H9 (cell line): ENCODE measurements around the gene KCNE2. TPM values are rescaled to one million over a fixed set of nuclear protein-coding genes. Genes with fewer than 3 reads are reported as not detected.

ENCODE experiments used
- DNase-seq: peaks from one replicate; pipeline ENCODE4 v3.0.0-alpha.2; 2017
- H2AFZ ChIP-seq: one replicate; pipeline ENCODE4 v1.6.1; 2013; ENCODE audit warnings: mild to moderate bottlenecking, low read length, control low read depth, moderate library complexity
- H2AK5ac ChIP-seq: 2 replicates; pipeline ENCODE4 v1.6.1; 2013; ENCODE audit warnings: low read length, control low read depth, mixed read lengths; ENCODE audit not compliant: insufficient read length
- H2BK120ac ChIP-seq: one replicate; pipeline ENCODE4 v1.6.1; 2013; ENCODE audit warnings: low read depth, mild to moderate bottlenecking, low read length, control low read depth, inconsistent platforms; ENCODE audit not compliant: poor library complexity, severe bottlenecking
- H2BK12ac ChIP-seq: 2 replicates; pipeline ENCODE4 v1.6.1; 2013; ENCODE audit warnings: low read length, control low read depth, mixed read lengths, low read depth; ENCODE audit not compliant: insufficient read length
- H2BK15ac ChIP-seq: 2 replicates; pipeline ENCODE4 v1.6.1; 2013; ENCODE audit warnings: low read depth, low read length, control low read depth
- H2BK20ac ChIP-seq: one replicate; pipeline ENCODE4 v1.6.1; 2013; ENCODE audit warnings: low read depth, mild to moderate bottlenecking, low read length, control low read depth, inconsistent platforms; ENCODE audit not compliant: poor library complexity, severe bottlenecking
- H2BK5ac ChIP-seq: 2 replicates; pipeline ENCODE4 v1.6.1; 2013; ENCODE audit warnings: low read length, control low read depth, mixed read lengths; ENCODE audit not compliant: insufficient read length
- H3K14ac ChIP-seq: 2 replicates; pipeline ENCODE4 v1.6.1; 2013; ENCODE audit warnings: low read length, control low read depth; ENCODE audit not compliant: insufficient read depth
- H3K18ac ChIP-seq: 2 replicates; pipeline ENCODE4 v1.6.1; 2013; ENCODE audit warnings: low read depth, mild to moderate bottlenecking, mixed read lengths, low read length, control low read depth; ENCODE audit not compliant: insufficient read length
- H3K23ac ChIP-seq: 2 replicates; pipeline ENCODE4 v1.6.1; 2013; ENCODE audit warnings: low read length, control low read depth, mixed read lengths, low read depth; ENCODE audit not compliant: insufficient read length
- H3K23me2 ChIP-seq: 2 replicates; pipeline ENCODE4 v1.6.1; 2013; ENCODE audit warnings: low read depth, mild to moderate bottlenecking, mixed read lengths, low read length, control low read depth; ENCODE audit not compliant: insufficient read length, poor library complexity, severe bottlenecking
- H3K27ac ChIP-seq: 2 replicates; pipeline ENCODE4 v1.5.1; 2013; ENCODE audit warnings: low read length, control low read depth, mixed read lengths, low read depth; ENCODE audit not compliant: insufficient read length
- H3K27me3 ChIP-seq: 2 replicates; pipeline ENCODE4 v1.6.1; 2013; ENCODE audit warnings: low read length, control low read depth, inconsistent platforms; ENCODE audit not compliant: insufficient read depth
- H3K4ac ChIP-seq: 2 replicates; pipeline ENCODE4 v1.6.1; 2013; ENCODE audit warnings: low read depth, mild to moderate bottlenecking, control low read depth, inconsistent platforms, low read length, moderate library complexity
- H3K4me1 ChIP-seq: 2 replicates; pipeline ENCODE4 v1.6.1; 2013; ENCODE audit warnings: low read length, control low read depth, inconsistent platforms; ENCODE audit not compliant: insufficient read depth
- H3K4me2 ChIP-seq: 2 replicates; pipeline ENCODE4 v1.6.1; 2013; ENCODE audit warnings: low read length, control low read depth, mixed read lengths; ENCODE audit not compliant: insufficient read length, insufficient read depth
- H3K56ac ChIP-seq: 2 replicates; pipeline ENCODE4 v1.6.1; 2013; ENCODE audit warnings: low read depth, mild to moderate bottlenecking, mixed read lengths, low read length, control low read depth; ENCODE audit not compliant: insufficient read length
- H3K79me1 ChIP-seq: 2 replicates; pipeline ENCODE4 v1.6.1; 2013; ENCODE audit warnings: low read depth, mild to moderate bottlenecking, moderate library complexity, low read length, control low read depth, inconsistent platforms; ENCODE audit not compliant: insufficient read depth, poor library complexity, severe bottlenecking
- H3K79me2 ChIP-seq: 2 replicates; pipeline ENCODE4 v1.6.1; 2013; ENCODE audit warnings: low read length, control low read depth, inconsistent platforms; ENCODE audit not compliant: insufficient read depth
- H3K9ac ChIP-seq: 2 replicates; pipeline ENCODE4 v1.6.1; 2013; ENCODE audit warnings: low read length, control low read depth, mixed read lengths; ENCODE audit not compliant: insufficient read length; ENCODE audit errors: extremely low read depth
- H3K9me3 ChIP-seq: one replicate; pipeline ENCODE4 v1.6.1; 2013; ENCODE audit warnings: low read depth, low read length, inconsistent platforms; ENCODE audit not compliant: control insufficient read depth
- H3T11ph ChIP-seq: one replicate; pipeline ENCODE4 v1.6.1; 2013; ENCODE audit warnings: mild to moderate bottlenecking, low read length, control low read depth, inconsistent platforms
- H4K20me1 ChIP-seq: one replicate; pipeline ENCODE4 v1.6.1; 2013; ENCODE audit not compliant: control insufficient read depth, insufficient read length, insufficient read depth
- H4K5ac ChIP-seq: 2 replicates; pipeline ENCODE4 v1.6.1; 2013; ENCODE audit warnings: low read depth, mild to moderate bottlenecking, mixed read lengths, low read length, control low read depth; ENCODE audit not compliant: insufficient read length
- H4K8ac ChIP-seq: replicated peaks from 2 replicates; pipeline ENCODE4 v1.6.1; 2013; ENCODE audit warnings: low read length, control low read depth, mixed read lengths, low read depth; ENCODE audit not compliant: insufficient read length
- H4K91ac ChIP-seq: 2 replicates; pipeline ENCODE4 v1.6.1; 2013; ENCODE audit warnings: low read depth, mild to moderate bottlenecking, moderate library complexity, mixed read lengths, low read length, control low read depth; ENCODE audit not compliant: insufficient read length
- H3K27ac Mint-ChIP-seq, 3 experiments: 2 replicates in 2 of 3; 3 replicates in 1 of 3; pipeline ENCODE4 v1.8.0; 2020 to 2021; ENCODE audit warnings: mixed read lengths in 3 of 3, mild to moderate bottlenecking in 1 of 3, moderate library complexity in 1 of 3
- H3K27me3 Mint-ChIP-seq: 2 replicates; pipeline ENCODE4 v1.8.0; 2021; ENCODE audit warnings: low read depth, mild to moderate bottlenecking, moderate library complexity, mixed read lengths
- H3K36me3 Mint-ChIP-seq, 3 experiments: 2 replicates in 2 of 3; 3 replicates in 1 of 3; pipeline ENCODE4 v1.8.0; 2020 to 2021; ENCODE audit warnings: low read depth in 3 of 3, mixed read lengths in 3 of 3; ENCODE audit not compliant: insufficient read depth in 1 of 3
- H3K4me1 Mint-ChIP-seq, 2 experiments: 2 replicates each; pipeline ENCODE4 v1.8.0; 2020; ENCODE audit warnings: mixed read lengths in 2 of 2
- H3K4me3 Mint-ChIP-seq, 2 experiments: 2 replicates in 1 of 2; 3 replicates in 1 of 2; pipeline ENCODE4 v1.8.0; 2020 to 2021; ENCODE audit warnings: mild to moderate bottlenecking in 2 of 2, mixed read lengths in 2 of 2, moderate library complexity in 1 of 2
- H3K9me3 Mint-ChIP-seq, 2 experiments: 2 replicates in 1 of 2; 3 replicates in 1 of 2; pipeline ENCODE4 v1.8.0; 2020; ENCODE audit warnings: mild to moderate bottlenecking in 2 of 2, mixed read lengths in 2 of 2, moderate library complexity in 1 of 2
- CTCF ChIP-seq: fragments of 200-600 bp; sonication (generic); conservative IDR thresholded peaks from 3 replicates; pipeline ENCODE4 v1.8.0; 2021; ENCODE audit warnings: antibody characterized with exemption, mild to moderate bottlenecking
- WGBS: extraction: QIAGEN DNeasy Blood & Tissue Kit; methylation state at CpG from one replicate; pipeline ENCODE4 v1.1.7; 2013; ENCODE audit warnings: missing lambda C conversion rate, low lambda C conversion rate, mixed read lengths; ENCODE audit not compliant: insufficient read length; ENCODE audit errors: extremely low coverage; 5-methylcytosine and 5-hydroxymethylcytosine counted together
- total RNA-seq: library from RNA; stranded (reverse); gene quantifications from 2 replicates; pipeline ENCODE4 v1.2.1, GENCODE V29; 2021

Gene KCNE2
- total RNA-seq, 1 experiment from 2014 or later: not detected

- H3K14ac ChIP-seq: no peak overlapping the region
- H2AFZ ChIP-seq: no peak overlapping the region
- no peaks in the 10 kb centered on the region for H3K79me1 ChIP-seq
- DNase-seq: no peak
- Mint-ChIP-seq H3K4me1 (peaks cover 0 to 10% of the 10 kb centered on the region in 2 experiments; a peak in 3 of 4 replicates), H3K27ac (no peak overlapping the region), H3K4me3 (no peak overlapping the region), H3K36me3 (peaks cover 0 to 4% (median 0%) of the 10 kb centered on the region in 3 experiments; a peak in 1 of 7 replicates), H3K27me3 (peaks cover 22% of the 10 kb centered on the region), H3K9me3 (peaks cover 7 to 8% of the 10 kb centered on the region in 2 experiments; a peak in 4 of 5 replicates)
- no peak overlapping the region for H2BK12ac ChIP-seq
- no peak overlapping the region for H3K18ac ChIP-seq
- H3K23me2 ChIP-seq: no peaks in the 10 kb centered on the region
- no peaks in the 10 kb centered on the region for H4K20me1 ChIP-seq
- no peaks in the 10 kb centered on the region for H3K4me1 ChIP-seq
- no peak overlapping the region for H3K4me2 ChIP-seq
- H3K9me3 ChIP-seq: no peaks in the 10 kb centered on the region
- H4K5ac ChIP-seq: no peak overlapping the region
- no peak overlapping the region for H2AK5ac ChIP-seq
- H2BK15ac ChIP-seq: no peak overlapping the region
- no peak overlapping the region for H2BK20ac ChIP-seq
- H3K23ac ChIP-seq: no peak overlapping the region
- H3K79me2 ChIP-seq: no peaks in the 10 kb centered on the region
- no peak overlapping the region for H3T11ph ChIP-seq
- H3K27ac ChIP-seq: no peak overlapping the region
- H3K27me3 ChIP-seq: no peaks in the 10 kb centered on the region; the same call in 1 of the 2 replicates
- no peak overlapping the region for H3K9ac ChIP-seq
- no peak overlapping the region for H3K56ac ChIP-seq
- TF ChIP-seq CTCF: no peak
- no CpG with 5 or more reads among the region's 4 CpGs for WGBS
- H2BK120ac ChIP-seq: no peak overlapping the region
- H2BK5ac ChIP-seq: no peak overlapping the region
- no peak overlapping the region for H4K91ac ChIP-seq
- no peak overlapping the region for H3K4ac ChIP-seq
- H4K8ac ChIP-seq: no peak overlapping the region
These were observed 11.2 kb upstream of the KCNE2 start for GRCh38 chr21:34352556-34352955.
